NOMO-1 treated with DMSO at 0.1 percent for 48 hours (cell line): ENCODE data around the gene RWDD1.
"Not testable (repeated sequence)": the region's sequence is repeated elsewhere in the genome, so short reads cannot be mapped to it uniquely, and the experiment has no call there.

Source experiments
- DNase-seq: peaks from one replicate; lab custom pipeline; 2025; ENCODE audit not compliant: unreplicated experiment; lab: John Stamatoyannopoulos, UW

Gene RWDD1

DNA sequence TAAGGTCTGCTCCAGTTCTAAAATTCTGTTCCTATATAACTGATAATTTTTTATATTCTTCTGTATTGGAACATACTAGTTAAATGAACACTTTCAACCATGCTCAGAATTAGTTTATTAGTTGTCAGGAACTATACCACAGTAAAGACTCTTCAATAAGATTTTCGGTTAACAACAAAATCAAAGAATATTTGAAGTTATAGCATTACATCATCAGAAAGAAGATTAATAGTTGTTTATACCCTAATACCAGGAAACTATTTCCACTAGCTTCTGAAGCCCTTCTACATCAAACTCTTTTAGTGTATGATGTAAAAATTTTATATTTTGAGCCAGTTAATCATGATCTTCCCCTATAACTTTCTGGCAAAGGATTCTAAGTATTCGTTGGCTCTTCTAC lies 11.2 kb upstream of the RWDD1 start:
- no peak for DNase-seq

DNA sequence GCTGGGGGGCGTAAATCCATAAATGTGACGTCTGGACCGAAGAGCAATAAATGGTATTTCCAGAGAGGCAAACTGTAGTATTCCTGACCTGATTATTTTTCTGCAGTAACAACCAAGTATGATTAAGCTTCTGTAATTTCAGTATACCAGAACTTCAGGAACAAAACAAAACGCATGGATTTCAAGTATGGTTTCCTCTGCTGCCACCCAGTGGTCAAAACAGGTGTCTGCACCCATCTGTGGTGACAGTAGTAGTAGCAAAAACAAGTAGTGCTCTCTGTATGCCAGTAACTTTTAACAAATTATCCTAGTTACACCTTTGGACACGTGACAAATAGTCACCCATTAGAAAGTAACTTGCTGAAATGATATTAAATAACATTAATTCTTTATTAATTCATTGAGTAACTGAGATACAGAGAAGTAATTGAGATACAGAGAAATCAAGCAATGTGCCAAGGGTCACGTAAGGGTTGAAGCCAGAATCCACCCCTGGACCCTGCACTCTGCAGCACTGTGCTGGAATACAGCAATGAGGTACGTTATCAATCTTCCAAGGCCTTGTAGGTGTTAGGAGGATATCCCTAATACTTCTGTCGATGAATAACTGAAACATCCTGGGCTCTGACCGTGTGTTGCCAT lies 9.8 kb upstream of the RWDD1 start:
- DNase-seq: peak; percentile 66

DNA sequence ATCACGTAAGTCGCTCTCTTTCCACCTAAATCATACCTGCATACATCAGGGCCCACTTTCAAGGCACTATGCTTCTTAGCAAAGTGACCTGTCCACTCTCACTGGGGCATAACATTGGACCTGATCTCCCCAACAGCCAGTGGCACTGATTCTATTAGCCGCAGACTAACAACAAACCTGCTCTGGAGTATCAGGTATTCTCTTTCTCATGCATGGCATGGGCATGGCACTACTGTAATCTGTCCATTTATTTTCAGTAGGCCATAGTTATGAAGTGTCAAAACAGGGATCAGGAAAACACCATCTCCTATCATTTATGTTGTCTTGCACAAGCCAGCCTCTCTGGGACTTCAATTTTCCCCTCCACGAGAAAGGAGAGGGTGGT lies 9.3 kb upstream of the RWDD1 start:
- no peak for DNase-seq

DNA sequence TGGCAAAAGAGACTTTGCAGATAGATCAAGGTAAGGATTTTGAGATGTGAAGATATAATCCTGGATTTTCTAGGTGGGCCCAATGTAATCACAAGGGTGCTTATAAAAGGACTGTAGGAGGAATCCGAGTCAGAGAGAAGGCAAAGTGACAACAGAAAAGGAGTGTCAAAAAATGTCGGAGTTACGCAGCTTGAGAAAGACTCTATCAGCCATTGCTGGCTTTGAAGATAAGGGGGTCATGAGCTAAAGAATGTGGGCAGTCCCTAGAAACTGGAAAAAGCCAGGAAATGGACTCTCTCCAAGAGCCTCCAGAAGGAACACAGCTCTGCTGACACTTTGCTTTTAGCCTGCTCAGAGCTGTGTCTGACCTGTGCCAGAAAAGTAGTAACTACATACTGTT lies 8.7 kb upstream of the RWDD1 start:
- DNase-seq: no peak

GRCh38 chr6:116563830-116564229 lies 7.5 kb upstream of the RWDD1 start:
- no peak for DNase-seq

DNA sequence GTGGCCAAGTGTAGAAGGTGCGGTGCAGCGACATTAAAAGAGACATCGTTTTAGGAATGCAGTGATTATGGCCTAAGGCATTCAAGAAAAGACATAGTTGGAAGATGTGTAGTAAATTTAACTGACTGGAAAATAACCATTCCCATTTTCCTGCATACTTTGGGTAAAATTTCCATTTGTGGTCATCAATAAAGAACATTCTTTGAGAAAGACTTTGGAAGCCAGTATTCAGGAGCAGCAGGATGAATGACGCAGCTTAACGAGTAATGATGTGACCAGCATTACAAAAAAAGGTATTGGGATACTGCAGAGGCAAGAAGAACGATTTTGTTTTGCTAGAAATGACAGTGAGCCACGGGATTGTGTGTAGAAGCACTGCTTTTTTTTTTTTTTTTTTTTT lies 7.0 kb upstream of the RWDD1 start:
- DNase-seq: no peak

DNA sequence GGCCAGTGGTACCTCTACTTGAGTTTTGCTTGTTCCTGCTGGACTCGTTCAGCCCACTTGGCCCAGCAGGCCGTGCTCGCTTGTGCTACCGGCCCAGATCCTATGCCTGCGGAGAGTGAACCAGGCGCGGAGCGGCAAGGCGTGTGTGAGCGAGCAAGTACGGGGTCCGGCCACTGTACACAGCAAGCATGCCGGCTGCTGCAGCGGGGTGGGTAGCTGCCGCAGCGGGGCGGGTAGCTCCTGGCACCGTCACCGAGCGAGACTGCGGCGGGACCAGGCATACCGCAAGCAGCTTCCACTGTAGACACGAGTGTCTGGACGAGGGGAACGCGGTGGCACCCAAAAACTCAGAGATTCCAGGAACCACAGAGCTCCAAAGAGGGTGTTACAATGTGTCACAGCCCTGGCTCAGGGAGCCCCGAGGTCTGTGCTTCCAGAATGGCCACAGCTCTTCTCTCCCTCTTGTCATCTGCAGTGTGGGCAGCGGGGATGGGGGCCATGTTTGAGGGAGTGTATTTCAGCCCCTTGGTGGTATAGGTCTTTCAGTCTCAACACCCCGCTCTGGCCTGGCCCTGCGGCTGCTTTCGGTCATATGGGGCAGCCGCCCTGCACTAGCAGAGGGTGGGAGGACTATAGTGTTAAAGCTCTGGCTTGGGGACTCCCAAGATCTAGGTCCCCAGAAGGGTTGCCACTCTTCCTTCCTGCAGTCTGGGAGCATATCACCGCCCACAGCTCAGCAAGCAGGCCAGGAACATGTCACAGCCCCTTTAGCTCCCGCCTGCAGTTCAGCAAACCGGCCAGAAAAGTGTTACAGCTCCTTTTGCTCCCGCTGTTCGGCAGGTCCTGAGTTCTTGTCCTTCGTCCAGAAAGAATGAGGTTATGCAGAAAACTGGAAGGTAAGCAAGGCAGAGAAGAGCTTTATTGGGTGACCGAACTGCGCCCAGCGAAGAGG lies 6.1 kb upstream of the RWDD1 start:
- no peak for DNase-seq

DNA sequence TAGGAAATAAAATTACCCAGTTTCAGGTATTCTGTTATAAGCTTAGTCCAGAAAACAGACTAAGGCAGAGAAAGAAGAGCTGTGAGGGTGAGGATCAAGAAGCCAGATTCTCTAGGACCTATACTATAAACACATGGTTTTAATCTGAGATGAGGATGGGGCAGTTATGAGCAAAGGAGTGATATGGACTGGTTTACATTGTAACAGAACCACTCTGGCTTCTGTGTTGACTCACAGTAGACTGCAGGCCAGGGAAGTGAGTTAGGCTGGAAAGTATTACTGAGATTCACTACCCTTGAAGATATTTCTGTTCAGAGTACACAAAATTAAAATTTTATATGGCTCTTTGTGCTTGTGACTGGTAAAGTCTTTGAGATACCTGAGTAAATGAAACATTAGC lies 3.2 kb upstream of the RWDD1 start:
- DNase-seq: no peak

DNA sequence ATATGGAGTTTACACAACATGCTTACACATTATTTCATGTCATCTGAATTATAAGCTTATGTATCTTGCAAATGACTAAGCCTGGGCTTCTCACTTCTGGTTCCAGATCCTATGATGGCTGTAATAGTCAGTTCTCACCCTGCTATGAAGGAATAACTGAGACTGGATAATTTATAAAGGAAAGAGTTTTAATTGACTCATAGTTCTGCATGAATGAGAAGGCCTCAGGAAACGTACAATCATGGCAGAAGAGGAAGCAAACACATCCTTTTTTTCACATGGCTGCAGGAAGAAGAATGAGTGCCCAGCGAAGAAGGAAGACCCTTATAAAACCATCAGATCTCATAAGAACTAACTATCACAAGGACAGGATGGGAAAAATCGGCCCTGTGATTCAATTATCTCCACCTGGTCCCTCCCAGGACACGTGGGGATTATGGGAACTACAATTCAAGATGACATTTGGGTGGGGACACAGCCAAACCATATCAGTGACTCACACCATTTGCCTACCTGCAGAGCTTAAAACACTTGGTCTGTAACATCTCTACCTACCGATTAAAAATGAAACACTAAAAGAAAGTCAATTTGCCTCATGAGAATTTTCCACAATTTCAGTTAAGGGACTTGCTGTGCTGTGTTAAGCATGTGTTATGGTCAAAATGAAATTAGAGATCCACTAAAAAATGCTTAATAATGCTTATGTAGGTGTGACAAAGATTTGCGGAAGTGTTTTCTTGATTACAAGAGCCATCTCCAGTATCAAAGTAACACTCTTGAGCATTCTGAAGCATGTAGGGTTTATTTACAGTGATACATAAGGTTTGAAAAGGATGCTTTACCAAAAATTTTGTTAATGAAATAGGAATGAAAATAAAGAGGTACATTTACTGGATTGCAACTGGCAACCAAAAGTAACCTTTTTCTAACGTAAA lies 2.2 kb upstream of the RWDD1 start:
- peak; percentile 52 for DNase-seq

GRCh38 chr6:116571683-116572000 lies 338 bp downstream of the RWDD1 start:
- DNase-seq: no peak

DNA sequence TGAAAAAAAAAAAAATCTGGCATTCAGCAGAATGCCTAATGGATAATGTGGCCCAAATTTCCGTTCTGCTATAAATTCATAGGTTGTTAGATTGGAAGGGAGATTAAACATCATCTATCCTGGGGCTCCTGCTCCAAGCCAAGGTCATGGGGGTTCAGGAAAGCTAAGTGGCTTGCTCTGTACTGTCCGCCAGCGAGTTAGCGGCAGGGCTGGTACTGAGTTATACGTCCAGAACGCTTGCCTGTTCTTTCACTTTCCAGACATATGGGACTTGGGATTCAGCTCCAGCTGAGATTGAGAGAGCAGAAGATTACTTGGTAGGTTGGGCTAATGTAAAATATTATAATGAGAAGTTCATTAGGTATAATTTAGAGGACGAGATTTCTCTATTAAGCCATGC lies 858 bp downstream of the RWDD1 start:
- no peak for DNase-seq

GRCh38 chr6:116575227-116575626 lies 3.9 kb downstream of the RWDD1 start:
- no peak for DNase-seq

- DNase-seq: no peak
Measured at GRCh38 chr6:116577486-116577885, 6.2 kb downstream of the RWDD1 start.

DNA sequence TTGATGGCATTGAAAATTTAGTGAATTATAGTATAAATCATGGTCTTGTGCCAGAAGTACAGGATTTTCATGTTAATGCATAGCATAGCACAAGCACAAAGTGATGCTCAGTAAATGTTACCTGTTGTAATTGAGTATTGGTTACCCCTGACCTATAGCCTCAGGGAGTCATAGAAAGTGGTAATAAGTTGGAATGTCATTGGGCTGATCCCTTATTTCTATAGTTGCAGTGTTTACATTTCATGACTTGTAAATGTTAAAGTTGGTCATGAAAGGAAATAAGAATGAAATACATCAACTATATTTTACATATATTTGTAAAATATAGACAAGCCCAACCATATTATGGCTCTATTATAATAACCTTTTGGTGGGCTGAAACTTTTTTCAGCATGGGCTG lies 7.0 kb downstream of the RWDD1 start:
- no peak for DNase-seq

- DNase-seq: no peak
Measured at GRCh38 chr6:116579143-116579542, 7.8 kb downstream of the RWDD1 start.

DNA sequence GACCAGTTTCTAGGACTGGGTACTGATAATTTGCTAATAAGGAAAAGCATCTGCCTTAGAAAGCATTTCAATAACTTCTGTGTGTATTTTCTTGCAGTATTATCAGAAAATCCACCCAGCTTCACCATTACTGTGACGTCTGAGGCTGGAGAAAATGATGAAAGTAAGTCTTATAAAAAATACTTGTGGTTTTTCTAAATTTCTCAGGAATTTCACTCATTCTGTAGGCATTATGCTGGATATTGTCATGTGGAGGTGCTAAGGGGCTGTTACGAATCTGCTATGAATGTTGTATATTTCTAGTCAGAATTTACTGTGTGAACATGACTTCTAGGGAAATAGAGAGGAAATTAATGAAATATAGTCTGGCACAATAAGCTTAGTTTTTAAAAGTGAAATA lies 8.9 kb downstream of the RWDD1 start:
- DNase-seq: no peak

GRCh38 chr6:116586276-116586675 lies 15.0 kb downstream of the RWDD1 start:
- no peak for DNase-seq

DNA sequence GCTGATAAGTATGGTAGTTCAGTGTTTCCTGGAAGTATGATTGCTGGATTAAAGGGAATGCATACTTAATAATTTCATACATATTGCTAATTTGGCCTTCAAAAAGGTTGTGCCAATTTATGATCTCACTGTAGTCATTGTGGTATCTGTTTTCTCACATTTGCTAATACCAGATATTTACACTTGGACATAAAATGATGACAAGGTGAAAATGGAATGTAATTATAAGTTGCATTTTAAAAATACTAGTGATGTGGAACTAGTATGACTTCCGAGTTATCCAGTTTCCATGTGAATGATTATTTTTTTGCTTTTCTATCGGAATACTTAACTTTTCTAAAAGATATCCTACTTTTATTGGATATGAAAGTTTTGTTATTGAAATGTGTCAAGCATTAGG lies 15.4 kb downstream of the RWDD1 start:
- no peak for DNase-seq

DNA sequence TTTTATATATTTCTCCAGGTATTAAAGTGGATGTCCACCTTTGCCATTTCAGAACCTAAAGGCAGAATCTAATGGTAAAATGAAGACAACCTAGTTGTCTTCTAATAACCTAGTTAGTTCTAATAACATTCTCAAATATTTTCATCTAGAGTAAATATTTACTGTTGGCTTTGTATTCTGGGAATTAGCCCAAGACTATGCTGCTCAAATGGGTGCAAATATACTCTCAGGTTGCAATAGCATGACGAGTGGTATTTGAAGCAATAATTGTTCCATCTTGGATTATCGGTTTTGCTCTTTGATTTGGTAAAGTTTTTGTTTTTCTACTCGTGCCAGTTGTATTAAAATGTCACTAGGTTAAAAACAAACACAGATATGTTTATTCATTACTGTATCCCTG lies 23.9 kb downstream of the RWDD1 start:
- no peak for DNase-seq

- DNase-seq: no peak
Measured at GRCh38 chr6:116596815-116597214, 25.5 kb downstream of the RWDD1 start.

DNA sequence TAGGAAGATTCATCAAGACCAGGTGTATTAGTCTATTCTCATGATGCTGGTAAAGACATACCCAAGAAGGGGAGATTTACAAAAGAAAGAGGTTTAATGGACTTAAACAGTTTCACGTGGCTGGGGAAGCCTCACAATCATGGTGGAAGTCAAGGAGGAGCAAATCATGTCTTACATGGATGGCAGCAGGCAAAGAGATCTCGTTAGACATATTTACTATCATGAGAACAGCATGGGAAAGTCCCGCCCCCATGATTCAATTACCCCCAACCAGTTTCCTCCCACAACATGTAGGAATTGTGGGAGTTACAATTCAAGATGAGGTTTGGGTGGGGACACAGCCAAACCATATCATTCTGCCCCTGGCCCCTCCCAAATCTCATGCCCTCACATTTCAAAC lies 32.6 kb downstream of the RWDD1 start:
- not testable (repeated sequence) for DNase-seq

- DNase-seq: not testable (repeated sequence)
Measured at GRCh38 chr6:116604868-116605267, 33.6 kb downstream of the RWDD1 start.
